HG03097 (cell line): ENCODE measurements around the gene CEP43.
A peak's percentile ranks its signal among the peaks of the same experiment; 100 is the strongest.

ENCODE experiments used
- ATAC-seq: cut with Tn5 transposase; IDR thresholded peaks from one replicate; pipeline ENCODE4 v1.9.1; 2021; ENCODE audit not compliant: unreplicated experiment, low FRiP score

CEP43 gene

GRCh38 chr6:166960609-166960978, 38.6 kb upstream of the CEP43 start:
- no peak for ATAC-seq

GRCh38 chr6:166966268-166966667, 32.9 kb upstream of the CEP43 start:
- ATAC-seq, result no peak

- ATAC-seq, result no peak
These were observed 29.7 kb upstream of the CEP43 start for GRCh38 chr6:166969390-166970002.

- ATAC-seq, result no peak
These were observed 29.1 kb upstream of the CEP43 start for GRCh38 chr6:166970091-166970490.

- ATAC-seq, result no peak
These were observed 28.4 kb upstream of the CEP43 start for GRCh38 chr6:166970776-166971175.

GRCh38 chr6:166971271-166971670, 27.9 kb upstream of the CEP43 start:
- ATAC-seq, result no peak

GRCh38 chr6:166972101-166972500, 27.1 kb upstream of the CEP43 start:
- no peak for ATAC-seq

GRCh38 chr6:166976636-166977035, 22.6 kb upstream of the CEP43 start:
- no peak for ATAC-seq

- ATAC-seq, result no peak
These were observed 21.3 kb upstream of the CEP43 start for GRCh38 chr6:166977621-166978525.

GRCh38 chr6:166980738-166981137, 18.5 kb upstream of the CEP43 start:
- ATAC-seq, result no peak

GRCh38 chr6:166987448-166987847, 11.7 kb upstream of the CEP43 start:
- no peak for ATAC-seq

- ATAC-seq, result no peak
These were observed 11.3 kb upstream of the CEP43 start for GRCh38 chr6:166987930-166988329.

GRCh38 chr6:166988674-166989201, 10.5 kb upstream of the CEP43 start:
- ATAC-seq, result no peak

- no peak for ATAC-seq
These were observed 9.7 kb upstream of the CEP43 start for GRCh38 chr6:166989427-166990032.

- ATAC-seq, result no peak
These were observed 2.8 kb upstream of the CEP43 start for GRCh38 chr6:166996406-166996805.

GRCh38 chr6:166997348-166997747, 1.8 kb upstream of the CEP43 start:
- no peak for ATAC-seq

GRCh38 chr6:166997768-166998255, 1.4 kb upstream of the CEP43 start:
- ATAC-seq, result peak; percentile 21

GRCh38 chr6:166998256-166999144, 697 bp upstream of the CEP43 start:
- ATAC-seq, result peak; percentile 5

- ATAC-seq, result no peak
These were observed 672 bp downstream of the CEP43 start for GRCh38 chr6:166999884-167000253.

GRCh38 chr6:167000759-167001158, 1.6 kb downstream of the CEP43 start:
- ATAC-seq, result no peak
